ENCODE measurements around the gene DHTKD1. TPM values are rescaled to one million over a fixed set of nuclear protein-coding genes. Genes with fewer than 3 reads are reported as not detected.

The DHTKD1 gene
- total RNA-seq (20.0 and 23.1 TPM in 2 replicates), polyA plus RNA-seq (20.5 and 27.4 TPM in 2 replicates), polyA minus RNA-seq (ENCODE audit: low replicate concordance) (10.9 and 66.8 TPM in 2 replicates)
- polyA plus RNA-seq (2012), result 5.4 and 7.8 TPM in 2 replicates

DNA sequence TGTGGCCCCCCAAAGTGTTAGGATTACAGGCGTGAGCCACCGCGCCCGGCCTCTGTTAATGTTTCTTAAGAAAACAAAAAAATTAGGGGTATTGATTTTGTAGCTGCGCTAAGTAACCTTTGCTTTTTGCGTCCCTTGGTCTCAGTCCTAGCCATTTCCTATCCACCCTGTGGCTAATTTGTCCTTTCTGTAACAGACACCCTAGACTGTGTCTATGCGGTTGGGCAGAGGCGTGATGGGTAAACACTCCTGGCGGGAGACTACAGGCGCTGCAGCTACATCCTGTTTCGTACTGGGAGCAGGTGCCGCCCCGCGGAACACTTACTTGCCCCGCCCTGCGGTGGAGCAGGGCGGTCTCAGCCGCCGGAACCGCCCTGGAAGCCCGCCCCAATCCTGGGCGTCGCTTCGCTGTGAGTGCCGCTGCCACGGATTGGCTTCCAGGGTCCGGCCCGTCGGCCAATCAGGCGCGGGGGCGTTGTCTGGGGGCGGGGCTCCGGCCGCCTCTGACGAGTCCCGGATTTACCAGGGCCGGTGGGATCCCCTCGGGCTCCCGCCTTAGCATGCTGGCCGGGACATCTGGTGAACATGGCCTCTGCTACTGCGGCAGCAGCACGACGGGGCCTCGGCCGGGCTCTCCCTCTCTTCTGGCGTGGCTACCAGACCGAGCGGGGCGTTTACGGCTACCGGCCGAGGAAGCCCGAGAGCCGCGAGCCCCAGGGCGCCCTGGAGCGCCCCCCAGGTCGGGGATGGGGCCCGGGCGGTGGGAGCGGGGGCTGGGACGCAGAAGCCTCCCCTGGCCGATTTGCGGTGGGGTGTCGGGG, at the start of gene DHTKD1:
TSS of gene DHTKD1 (plus strand) at position 506 of the 821 bp plus-strand sequence. CDS start at position 586, 80 bp downstream.
- Histone ChIP-seq H3K4me2 (ENCODE audit: extremely low read depth, insufficient read depth, low read length) (peak within 1 kb of the TSS; percentile 51), H3K36me3 (ENCODE audit: control insufficient read depth, insufficient read depth, low read length) (no peaks in the 10 kb centered on the region), H4K20me1 (ENCODE audit: control insufficient read depth, extremely low read depth, insufficient read depth, low read length) (no peaks in the 10 kb centered on the region), H2AFZ (ENCODE audit: low read length) (peak within 1 kb of the TSS; percentile 89), H3K4me1 (ENCODE audit: control insufficient read depth, extremely low read depth, insufficient read depth, low read length) (no peaks in the 10 kb centered on the region), H3K9me3 (ENCODE audit: control insufficient read depth, insufficient read depth, low read depth, low read length) (no peaks in the 10 kb centered on the region), H3K79me2 (ENCODE audit: control insufficient read depth, insufficient read depth, low read length) (peaks cover 1% of the 10 kb centered on the region), H3K27me3 (ENCODE audit: control insufficient read depth, insufficient read depth, low read length) (no peaks in the 10 kb centered on the region), H3K4me3 (replicated peaks in 1 of 4; ENCODE audit: control extremely low read depth in 1 of 4, insufficient read depth in 1 of 4, low read depth in 3 of 4, low read length in 4 of 4) (peak within 1 kb of the TSS; percentile 76 to 95 (median 82)), H3K9ac (ENCODE audit: insufficient read depth, low read length) (peak within 1 kb of the TSS; percentile 81), H3K27ac (ENCODE audit: insufficient read depth, low read length) (peak within 1 kb of the TSS; percentile 64)
- TF ChIP-seq, protein P1, sequence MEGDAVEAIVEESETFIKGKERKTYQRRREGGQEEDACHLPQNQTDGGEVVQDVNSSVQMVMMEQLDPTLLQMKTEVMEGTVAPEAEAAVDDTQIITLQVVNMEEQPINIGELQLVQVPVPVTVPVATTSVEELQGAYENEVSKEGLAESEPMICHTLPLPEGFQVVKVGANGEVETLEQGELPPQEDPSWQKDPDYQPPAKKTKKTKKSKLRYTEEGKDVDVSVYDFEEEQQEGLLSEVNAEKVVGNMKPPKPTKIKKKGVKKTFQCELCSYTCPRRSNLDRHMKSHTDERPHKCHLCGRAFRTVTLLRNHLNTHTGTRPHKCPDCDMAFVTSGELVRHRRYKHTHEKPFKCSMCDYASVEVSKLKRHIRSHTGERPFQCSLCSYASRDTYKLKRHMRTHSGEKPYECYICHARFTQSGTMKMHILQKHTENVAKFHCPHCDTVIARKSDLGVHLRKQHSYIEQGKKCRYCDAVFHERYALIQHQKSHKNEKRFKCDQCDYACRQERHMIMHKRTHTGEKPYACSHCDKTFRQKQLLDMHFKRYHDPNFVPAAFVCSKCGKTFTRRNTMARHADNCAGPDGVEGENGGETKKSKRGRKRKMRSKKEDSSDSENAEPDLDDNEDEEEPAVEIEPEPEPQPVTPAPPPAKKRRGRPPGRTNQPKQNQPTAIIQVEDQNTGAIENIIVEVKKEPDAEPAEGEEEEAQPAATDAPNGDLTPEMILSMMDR (conservative IDR thresholded peaks at IDR 0.05 in 1 of 2, IDR thresholded peaks at IDR 0.05 in 1 of 2; ENCODE audit: low read depth in 1 of 2, low read length in 2 of 2), result peak; percentile 23 to 43
- no peak for TF ChIP-seq EZH2 (IDR thresholded peaks at IDR 0.05; ENCODE audit: low read length, missing control alignments)
- DNase-seq (ENCODE audit: low read depth in 2 of 2), result peak; percentile 95 to 97

GRCh38 chr10:12019283-12019971, 49.3 kb upstream of the DHTKD1 start:
- Histone ChIP-seq H3K4me1 (ENCODE audit: control insufficient read depth, extremely low read depth, insufficient read depth, low read length) (peaks cover 6% of the 10 kb centered on the region), H2AFZ (ENCODE audit: low read length) (no peak overlapping the region), H3K36me3 (ENCODE audit: control insufficient read depth, insufficient read depth, low read length) (no peaks in the 10 kb centered on the region), H3K79me2 (ENCODE audit: control insufficient read depth, insufficient read depth, low read length) (peaks cover 9% of the 10 kb centered on the region), H3K27ac (ENCODE audit: insufficient read depth, low read length) (peak overlapping the region; percentile 48), H3K27me3 (ENCODE audit: control insufficient read depth, insufficient read depth, low read length) (no peaks in the 10 kb centered on the region), H3K9me3 (ENCODE audit: control insufficient read depth, insufficient read depth, low read depth, low read length) (no peaks in the 10 kb centered on the region), H3K4me2 (ENCODE audit: extremely low read depth, insufficient read depth, low read length) (peak overlapping the region; percentile 11), H4K20me1 (ENCODE audit: control insufficient read depth, extremely low read depth, insufficient read depth, low read length) (no peaks in the 10 kb centered on the region), H3K4me3 (replicated peaks in 1 of 4; ENCODE audit: control extremely low read depth in 1 of 4, insufficient read depth in 1 of 4, low read depth in 3 of 4, low read length in 4 of 4) (no peak overlapping the region), H3K9ac (ENCODE audit: insufficient read depth, low read length) (no peak overlapping the region)
- TF ChIP-seq EZH2 (IDR thresholded peaks at IDR 0.05; ENCODE audit: low read length, missing control alignments), result no peak
- TF ChIP-seq, protein P1 (conservative IDR thresholded peaks at IDR 0.05 in 1 of 2, IDR thresholded peaks at IDR 0.05 in 1 of 2; ENCODE audit: low read depth in 1 of 2, low read length in 2 of 2), result no peak
- peak in 1 of 2 donors; percentile 53 for DNase-seq (ENCODE audit: low read depth in 2 of 2)

DNA sequence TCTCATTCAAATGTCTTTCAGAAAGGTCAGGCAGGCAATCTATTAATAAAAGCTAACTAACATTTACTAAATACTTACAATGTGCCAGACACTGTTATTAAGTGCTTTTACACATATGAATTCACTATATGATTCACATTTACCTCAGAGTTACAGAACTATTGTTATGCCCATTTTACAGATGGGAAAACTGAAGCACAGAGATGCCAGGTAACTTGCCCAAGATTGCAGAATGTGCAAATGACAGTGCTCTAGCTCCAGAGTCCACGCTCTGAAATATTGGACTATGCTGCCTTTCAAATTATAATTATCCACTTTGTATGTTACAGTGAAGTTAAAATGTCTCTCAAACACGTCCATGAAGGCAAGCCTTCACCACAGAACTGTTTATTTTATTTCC, 48.2 kb upstream of the DHTKD1 start:
- Histone ChIP-seq H3K4me1 (ENCODE audit: control insufficient read depth, extremely low read depth, insufficient read depth, low read length) (peaks cover 6% of the 10 kb centered on the region), H3K4me2 (ENCODE audit: extremely low read depth, insufficient read depth, low read length) (no peak overlapping the region), H3K4me3 (replicated peaks in 1 of 4; ENCODE audit: control extremely low read depth in 1 of 4, insufficient read depth in 1 of 4, low read depth in 3 of 4, low read length in 4 of 4) (no peak overlapping the region), H3K9me3 (ENCODE audit: control insufficient read depth, insufficient read depth, low read depth, low read length) (no peaks in the 10 kb centered on the region), H3K27ac (ENCODE audit: insufficient read depth, low read length) (no peak overlapping the region), H3K79me2 (ENCODE audit: control insufficient read depth, insufficient read depth, low read length) (peaks cover 14% of the 10 kb centered on the region), H3K9ac (ENCODE audit: insufficient read depth, low read length) (no peak overlapping the region), H3K36me3 (ENCODE audit: control insufficient read depth, insufficient read depth, low read length) (no peaks in the 10 kb centered on the region), H4K20me1 (ENCODE audit: control insufficient read depth, extremely low read depth, insufficient read depth, low read length) (no peaks in the 10 kb centered on the region), H2AFZ (ENCODE audit: low read length) (no peak overlapping the region), H3K27me3 (ENCODE audit: control insufficient read depth, insufficient read depth, low read length) (no peaks in the 10 kb centered on the region)
- no peak for DNase-seq (ENCODE audit: low read depth in 2 of 2)
- TF ChIP-seq, protein P1 (conservative IDR thresholded peaks at IDR 0.05 in 1 of 2, IDR thresholded peaks at IDR 0.05 in 1 of 2; ENCODE audit: low read depth in 1 of 2, low read length in 2 of 2), result no peak
- TF ChIP-seq EZH2 (IDR thresholded peaks at IDR 0.05; ENCODE audit: low read length, missing control alignments), result no peak
